ENCODE results near the gene VIM. TPM values are rescaled to one million over a fixed set of nuclear protein-coding genes. Genes with fewer than 3 reads are reported as not detected.

Gene VIM
- total and polyA plus RNA-seq, 10 of the 15 experiments (the other 5 are each of a cell fraction or from before 2014, with no cell fraction given) = 44.2 to 287 (median 188) TPM

GRCh38 chr10:17220652-17221100 is 7.4 kb upstream of the VIM start:
- H4K20me1 ChIP-seq (ENCODE audit: control insufficient read depth, insufficient read depth) = no peaks in the 10 kb centered on the region
- no peak overlapping the region for H3K4me2 ChIP-seq (ENCODE audit: control insufficient read depth, insufficient read depth)
- BruUV-seq (replicated peaks) = no TSS peak
- H3K27me3 ChIP-seq (replicated peaks in 1 of 2; ENCODE audit: control insufficient read depth in 2 of 2, insufficient read depth in 2 of 2, low read length in 1 of 2) = no peaks in the 10 kb centered on the region
- H3K9me3 ChIP-seq (replicated peaks; ENCODE audit: control insufficient read depth, insufficient read depth, low read length) = no peaks in the 10 kb centered on the region
- ChIA-PET CTCF (interaction anchor here (1.3 kb wide), 1 partner anchor 10 kb away, joined by 6 read pairs; no protein-coding TSS in a partner anchor), RAD21 (ENCODE audit: unreplicated experiment) (interaction anchor here (0.6 kb wide), 1 partner anchor 385 kb away, joined by 3 read pairs; no protein-coding TSS in a partner anchor), SMC1A (ENCODE audit: uncharacterized antibody, unreplicated experiment) (interaction anchor here (1.3 kb wide), 2 partner anchors 8 to 15 kb away, joined by 3 to 4 read pairs; no protein-coding TSS in a partner anchor), POLR2A (interaction anchor here (0.6 to 2.5 kb wide), 3 partner anchors 9 to 1136 kb away, joined by 4 to 7 read pairs (median 5); no protein-coding TSS in a partner anchor)
- H2AFZ ChIP-seq (ENCODE audit: control insufficient read depth, low read depth, low read length) = no peak overlapping the region
- intact Hi-C loops (cut with micrococcal nuclease; ENCODE audit: unreplicated experiment) (no loop called here), in situ Hi-C loops (cut with MboI) (loop anchor here (25.0 kb wide), 1 partner anchor 1442 kb away; the partner anchor contains the start of genes ARL5B and NSUN6)
- no peaks in the 10 kb centered on the region for H3K79me2 ChIP-seq (ENCODE audit: control insufficient read depth, insufficient read depth, low read length)
- H3K36me3 ChIP-seq (ENCODE audit: control insufficient read depth in 2 of 2, insufficient read depth in 2 of 2, low read length in 1 of 2) = no peaks in the 10 kb centered on the region
- DNase-seq (ENCODE audit: low read depth, low spot score) (no peak), ATAC-seq (no peak), FAIRE-seq (no peak)
- no peak overlapping the region for H3K9ac ChIP-seq (ENCODE audit: control insufficient read depth, insufficient read depth, low read length)
- TF ChIP-seq, protein P1, sequence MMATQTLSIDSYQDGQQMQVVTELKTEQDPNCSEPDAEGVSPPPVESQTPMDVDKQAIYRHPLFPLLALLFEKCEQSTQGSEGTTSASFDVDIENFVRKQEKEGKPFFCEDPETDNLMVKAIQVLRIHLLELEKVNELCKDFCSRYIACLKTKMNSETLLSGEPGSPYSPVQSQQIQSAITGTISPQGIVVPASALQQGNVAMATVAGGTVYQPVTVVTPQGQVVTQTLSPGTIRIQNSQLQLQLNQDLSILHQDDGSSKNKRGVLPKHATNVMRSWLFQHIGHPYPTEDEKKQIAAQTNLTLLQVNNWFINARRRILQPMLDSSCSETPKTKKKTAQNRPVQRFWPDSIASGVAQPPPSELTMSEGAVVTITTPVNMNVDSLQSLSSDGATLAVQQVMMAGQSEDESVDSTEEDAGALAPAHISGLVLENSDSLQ (IDR thresholded peaks at IDR 0.05) = no peak
- no peak for TF ChIP-seq NRF1 (conservative IDR thresholded peaks at IDR 0.05; ENCODE audit: low read depth, low read length)
- no peak for TF ChIP-seq CHD4 (IDR thresholded peaks at IDR 0.05)
- TF ChIP-seq MXI1 (IDR thresholded peaks at IDR 0.05; ENCODE audit: low read depth, low read length) = no peak
- TF ChIP-seq RELA (IDR thresholded peaks at IDR 0.05; ENCODE audit: borderline replicate concordance, partially characterized antibody) = no peak
- no peak for TF ChIP-seq RBBP5 (conservative IDR thresholded peaks at IDR 0.05)
- no peak for TF ChIP-seq SMAD1 (IDR thresholded peaks at IDR 0.05; ENCODE audit: low read depth, partially characterized antibody)
- TF ChIP-seq, protein P2, sequence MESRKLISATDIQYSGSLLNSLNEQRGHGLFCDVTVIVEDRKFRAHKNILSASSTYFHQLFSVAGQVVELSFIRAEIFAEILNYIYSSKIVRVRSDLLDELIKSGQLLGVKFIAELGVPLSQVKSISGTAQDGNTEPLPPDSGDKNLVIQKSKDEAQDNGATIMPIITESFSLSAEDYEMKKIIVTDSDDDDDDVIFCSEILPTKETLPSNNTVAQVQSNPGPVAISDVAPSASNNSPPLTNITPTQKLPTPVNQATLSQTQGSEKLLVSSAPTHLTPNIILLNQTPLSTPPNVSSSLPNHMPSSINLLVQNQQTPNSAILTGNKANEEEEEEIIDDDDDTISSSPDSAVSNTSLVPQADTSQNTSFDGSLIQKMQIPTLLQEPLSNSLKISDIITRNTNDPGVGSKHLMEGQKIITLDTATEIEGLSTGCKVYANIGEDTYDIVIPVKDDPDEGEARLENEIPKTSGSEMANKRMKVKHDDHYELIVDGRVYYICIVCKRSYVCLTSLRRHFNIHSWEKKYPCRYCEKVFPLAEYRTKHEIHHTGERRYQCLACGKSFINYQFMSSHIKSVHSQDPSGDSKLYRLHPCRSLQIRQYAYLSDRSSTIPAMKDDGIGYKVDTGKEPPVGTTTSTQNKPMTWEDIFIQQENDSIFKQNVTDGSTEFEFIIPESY (IDR thresholded peaks at IDR 0.05) = no peak
- no peak for TF ChIP-seq NBN (IDR thresholded peaks at IDR 0.05)
- TF ChIP-seq PRDM15 (CRISPR knock-in tag; IDR thresholded peaks at IDR 0.05) = no peak
- TF ChIP-seq SUPT20H (IDR thresholded peaks at IDR 0.05; ENCODE audit: borderline replicate concordance, control insufficient read depth, low read depth, low read length) = no peak
- TF ChIP-seq TAF1 (IDR thresholded peaks at IDR 0.05; ENCODE audit: borderline replicate concordance, low read depth, low read length) = no peak
- TF ChIP-seq SMARCA5 (IDR thresholded peaks at IDR 0.05) = no peak
- TF ChIP-seq RB1 (IDR thresholded peaks at IDR 0.05; ENCODE audit: borderline replicate concordance) = no peak
- TF ChIP-seq POLR2AphosphoS5 (IDR thresholded peaks at IDR 0.05; ENCODE audit: low read length) = no peak
- TF ChIP-seq ETV6 (conservative IDR thresholded peaks at IDR 0.05 in 1 of 2, IDR thresholded peaks at IDR 0.05 in 1 of 2; ENCODE audit: borderline replicate concordance in 1 of 2, low read depth in 1 of 2) = no peak
- TF ChIP-seq KLF5 (IDR thresholded peaks at IDR 0.05; ENCODE audit: partially characterized antibody) = no peak
- no peak for TF ChIP-seq TARDBP (IDR thresholded peaks at IDR 0.05; ENCODE audit: borderline replicate concordance)
- no peak overlapping the region for H3K27ac ChIP-seq (ENCODE audit: control insufficient read depth, insufficient read depth)
- 94% methylated on average over 1 of the region's 1 CpG for WGBS (ENCODE audit: insufficient coverage, insufficient replicate concordance, low lambda C conversion rate, missing lambda C conversion rate)
- no peak overlapping the region for H3K4me3 ChIP-seq
- peaks cover 11% of the 10 kb centered on the region for H3K4me1 ChIP-seq (ENCODE audit: control insufficient read depth, insufficient read depth, low read length)
